Lung (tissue), 12 donors: ENCODE data around the gene NFATC1. TPM values are rescaled to one million over a fixed set of nuclear protein-coding genes. Genes with fewer than 3 reads are reported as not detected.

Source experiments
- ATAC-seq: fragments of 200-7000 bp; cut with Tn5 transposase; one replicate; pipeline ENCODE4 v1.9.1; 2020; ENCODE audit warnings: moderate number of reproducible peaks; ENCODE audit not compliant: insufficient read depth, low FRiP score
- DNase-seq, 3 donors: peaks; one replicate each; pipeline ENCODE4 v3.0.0-alpha.2; 2013 to 2017
- H3K27ac ChIP-seq, 2 donors: one replicate each; pipeline ENCODE4 v1.5.1; 2013; ENCODE audit warnings: mild to moderate bottlenecking in 2 of 2, moderate library complexity in 2 of 2, control low read depth in 1 of 2, inconsistent platforms in 1 of 2, low read depth in 1 of 2, low read length in 1 of 2
- H3K27me3 ChIP-seq, 3 donors: one replicate each; pipeline ENCODE4 v1.5.1; 2013; ENCODE audit warnings: low read length in 2 of 3; ENCODE audit not compliant: control insufficient read depth in 3 of 3, insufficient read depth in 3 of 3
- H3K36me3 ChIP-seq, 4 donors: one replicate each; pipeline ENCODE4 v1.5.1; 2013; ENCODE audit warnings: low read length in 4 of 4, mild to moderate bottlenecking in 1 of 4, moderate library complexity in 1 of 4; ENCODE audit not compliant: control insufficient read depth in 4 of 4, insufficient read depth in 4 of 4
- H3K4me1 ChIP-seq, 5 donors: one replicate each; pipeline ENCODE4 v1.5.1; 2013; ENCODE audit warnings: low read length in 5 of 5, mild to moderate bottlenecking in 2 of 5, moderate library complexity in 1 of 5; ENCODE audit not compliant: control insufficient read depth in 5 of 5, insufficient read depth in 5 of 5
- H3K4me3 ChIP-seq: one replicate; pipeline ENCODE4 v1.5.1; 2013; ENCODE audit warnings: mild to moderate bottlenecking, control low read depth, moderate library complexity
- H3K9ac ChIP-seq, 2 donors: one replicate each; pipeline ENCODE4 v1.5.1; 2013; ENCODE audit warnings: low read length in 2 of 2, control low read depth in 1 of 2; ENCODE audit not compliant: insufficient read depth in 1 of 2
- H3K9me3 ChIP-seq, 4 donors: one replicate each; pipeline ENCODE4 v1.5.1; 2013; ENCODE audit warnings: low read length in 3 of 4, mild to moderate bottlenecking in 1 of 4, moderate library complexity in 1 of 4; ENCODE audit not compliant: control insufficient read depth in 4 of 4, insufficient read depth in 3 of 4
- WGBS, 2 donors: extraction: QIAGEN DNeasy Blood & Tissue Kit; methylation state at CpG; one replicate each; pipeline ENCODE4 v1.1.7; 2013; 5-methylcytosine and 5-hydroxymethylcytosine counted together
- polyA plus RNA-seq, 2 donors: library from polyadenylated mRNA; stranded (reverse); fragments of 200-250 nt; gene quantifications; one replicate each; pipeline ENCODE4 v1.2.1, GENCODE V29; 2013
- total RNA-seq, 2 donors: library from RNA; depleted of rRNA in 1 of 2; stranded (reverse); fragments of >200 nt in 1 of 2; gene quantifications; one replicate each; pipeline ENCODE4 v1.2.1, GENCODE V29; 2014 to 2021
- TF ChIP-seq, protein P1 (sequence below): IDR thresholded peaks from 2 replicates; pipeline ENCODE4 v1.5.1; 2012; ENCODE audit warnings: mild to moderate bottlenecking; ENCODE audit errors: control extremely low read depth, extremely low read depth
- donor health status: control.
- donor health status: control.
- donor health status: Bipolar disorder and iron deficiency.
- donor health status: healthy.
- donor health status: DM: yes; HTN: yes; CAD: no.

Gene NFATC1
- total and polyA plus RNA-seq, 4 donors, result 8.6 to 25.5 (median 12.9) TPM

- peaks cover 0 to 16% (median 3%) of the 10 kb centered on the region in 5 donors for H3K4me1 ChIP-seq
- H3K36me3 ChIP-seq, result no peaks in the 10 kb centered on the region
- H3K27ac ChIP-seq, result no peak overlapping the region
- no peak overlapping the region for H3K9ac ChIP-seq
- H3K27me3 ChIP-seq, result no peaks in the 10 kb centered on the region
- 90% methylated on average over 17 of the region's 17 CpGs for WGBS, 2 donors
- TF ChIP-seq, protein P1, sequence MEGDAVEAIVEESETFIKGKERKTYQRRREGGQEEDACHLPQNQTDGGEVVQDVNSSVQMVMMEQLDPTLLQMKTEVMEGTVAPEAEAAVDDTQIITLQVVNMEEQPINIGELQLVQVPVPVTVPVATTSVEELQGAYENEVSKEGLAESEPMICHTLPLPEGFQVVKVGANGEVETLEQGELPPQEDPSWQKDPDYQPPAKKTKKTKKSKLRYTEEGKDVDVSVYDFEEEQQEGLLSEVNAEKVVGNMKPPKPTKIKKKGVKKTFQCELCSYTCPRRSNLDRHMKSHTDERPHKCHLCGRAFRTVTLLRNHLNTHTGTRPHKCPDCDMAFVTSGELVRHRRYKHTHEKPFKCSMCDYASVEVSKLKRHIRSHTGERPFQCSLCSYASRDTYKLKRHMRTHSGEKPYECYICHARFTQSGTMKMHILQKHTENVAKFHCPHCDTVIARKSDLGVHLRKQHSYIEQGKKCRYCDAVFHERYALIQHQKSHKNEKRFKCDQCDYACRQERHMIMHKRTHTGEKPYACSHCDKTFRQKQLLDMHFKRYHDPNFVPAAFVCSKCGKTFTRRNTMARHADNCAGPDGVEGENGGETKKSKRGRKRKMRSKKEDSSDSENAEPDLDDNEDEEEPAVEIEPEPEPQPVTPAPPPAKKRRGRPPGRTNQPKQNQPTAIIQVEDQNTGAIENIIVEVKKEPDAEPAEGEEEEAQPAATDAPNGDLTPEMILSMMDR, result no peak
- DNase-seq (no peak), ATAC-seq (no peak)
- no peaks in the 10 kb centered on the region for H3K9me3 ChIP-seq
- no peak overlapping the region for H3K4me3 ChIP-seq
These were observed 126.9 kb downstream of the NFATC1 start for GRCh38 chr18:79522451-79523205.

DNA sequence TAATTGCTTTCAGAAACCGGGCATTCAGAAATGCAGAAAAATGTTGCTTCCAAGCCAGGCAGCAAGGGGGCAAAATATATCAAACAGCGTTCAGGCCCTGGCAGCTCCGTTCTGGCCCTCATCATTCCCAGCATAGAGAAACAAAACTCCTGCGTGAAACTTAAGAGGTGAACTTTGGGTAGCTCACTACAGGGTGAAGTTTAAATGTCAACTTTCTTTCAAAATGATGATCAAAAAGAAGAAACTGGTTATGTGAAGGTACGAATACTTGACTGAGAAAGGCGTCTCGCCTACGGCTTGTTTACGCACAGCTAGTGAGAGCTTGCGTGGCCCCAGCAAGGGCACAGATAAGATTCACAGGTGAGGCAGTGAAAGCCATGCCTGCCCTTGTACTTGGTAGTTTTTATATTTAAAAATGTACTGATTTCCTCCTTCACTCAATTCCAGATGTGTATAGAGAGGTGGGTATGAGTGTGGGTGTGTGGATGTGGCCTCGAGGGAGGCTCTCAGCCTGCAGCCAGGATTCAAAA is 127.5 kb downstream of the NFATC1 start:
- TF ChIP-seq, protein P1, result no peak
- H3K36me3 ChIP-seq, result peaks cover 0 to 3% (median 0%) of the 10 kb centered on the region in 4 donors
- 64 to 75% methylated on average over 11 of the region's 11 CpGs for WGBS, 2 donors
- no peaks in the 10 kb centered on the region for H3K27me3 ChIP-seq
- no peak for ATAC-seq
- no peak for DNase-seq
- no peak overlapping the region for H3K9ac ChIP-seq
- no peak overlapping the region for H3K4me3 ChIP-seq
- H3K27ac ChIP-seq, result no peak overlapping the region
- H3K4me1 ChIP-seq, result peaks cover 0 to 16% (median 3%) of the 10 kb centered on the region in 5 donors
- H3K9me3 ChIP-seq, result no peaks in the 10 kb centered on the region

GRCh38 chr18:79523736-79524180 is 128.0 kb downstream of the NFATC1 start:
- Histone ChIP-seq H3K4me3 (no peak overlapping the region), H3K27me3 (no peaks in the 10 kb centered on the region), H3K4me1 (peaks cover 0 to 16% (median 3%) of the 10 kb centered on the region in 5 donors), H3K9me3 (no peaks in the 10 kb centered on the region), H3K9ac (no peak overlapping the region), H3K36me3 (peaks cover 0 to 4% (median 0%) of the 10 kb centered on the region in 4 donors), H3K27ac (no peak overlapping the region)
- ATAC-seq (no peak), DNase-seq (no peak)
- WGBS, 2 donors, result 41 to 63% methylated on average over 13 of the region's 13 CpGs
- TF ChIP-seq, protein P1, result no peak
